IgD-negative memory B cell (primary cell): ENCODE data around the gene KRTAP10-4. TPM values are rescaled to one million over a fixed set of nuclear protein-coding genes. Genes with fewer than 3 reads are reported as not detected.
A peak's percentile ranks its signal among the peaks of the same experiment; 100 is the strongest.
"Not testable (repeated sequence)": the region's sequence is repeated elsewhere in the genome, so short reads cannot be mapped to it uniquely, and the experiment has no call there.

Experiments
- H3K27ac Mint-ChIP-seq, 3 donors: one replicate each; pipeline ENCODE4 v1.8.0; 2020 to 2022; ENCODE audit warnings: mild to moderate bottlenecking in 3 of 3, mixed read lengths in 3 of 3, moderate library complexity in 1 of 3
- H3K27me3 Mint-ChIP-seq: one replicate; pipeline ENCODE4 v1.8.0; 2021; ENCODE audit warnings: mixed read lengths
- H3K36me3 Mint-ChIP-seq: one replicate; pipeline ENCODE4 v1.8.0; 2020; ENCODE audit warnings: mild to moderate bottlenecking, mixed read lengths
- H3K4me1 Mint-ChIP-seq, 3 donors: one replicate each; pipeline ENCODE4 v1.8.0; 2020 to 2022; ENCODE audit warnings: mixed read lengths in 3 of 3, mild to moderate bottlenecking in 1 of 3
- H3K4me3 Mint-ChIP-seq, 4 donors: one replicate each; pipeline ENCODE4 v1.8.0; 2020 to 2022; ENCODE audit warnings: mild to moderate bottlenecking in 4 of 4, mixed read lengths in 4 of 4, moderate library complexity in 3 of 4
- H3K9me3 Mint-ChIP-seq, 3 donors: one replicate each; pipeline ENCODE4 v1.8.0; 2020 to 2021; ENCODE audit warnings: mixed read lengths in 3 of 3, mild to moderate bottlenecking in 1 of 3
- polyA plus RNA-seq: library from polyadenylated mRNA; unstranded; fragments of 300-500 nt; fragmentation: Illumina TruSeq; gene quantifications from one replicate; pipeline ENCODE4 v1.2.3, GENCODE V29; 2021

The KRTAP10-4 gene
- polyA plus RNA-seq, 1 donor from 2014 or later: not detected

DNA sequence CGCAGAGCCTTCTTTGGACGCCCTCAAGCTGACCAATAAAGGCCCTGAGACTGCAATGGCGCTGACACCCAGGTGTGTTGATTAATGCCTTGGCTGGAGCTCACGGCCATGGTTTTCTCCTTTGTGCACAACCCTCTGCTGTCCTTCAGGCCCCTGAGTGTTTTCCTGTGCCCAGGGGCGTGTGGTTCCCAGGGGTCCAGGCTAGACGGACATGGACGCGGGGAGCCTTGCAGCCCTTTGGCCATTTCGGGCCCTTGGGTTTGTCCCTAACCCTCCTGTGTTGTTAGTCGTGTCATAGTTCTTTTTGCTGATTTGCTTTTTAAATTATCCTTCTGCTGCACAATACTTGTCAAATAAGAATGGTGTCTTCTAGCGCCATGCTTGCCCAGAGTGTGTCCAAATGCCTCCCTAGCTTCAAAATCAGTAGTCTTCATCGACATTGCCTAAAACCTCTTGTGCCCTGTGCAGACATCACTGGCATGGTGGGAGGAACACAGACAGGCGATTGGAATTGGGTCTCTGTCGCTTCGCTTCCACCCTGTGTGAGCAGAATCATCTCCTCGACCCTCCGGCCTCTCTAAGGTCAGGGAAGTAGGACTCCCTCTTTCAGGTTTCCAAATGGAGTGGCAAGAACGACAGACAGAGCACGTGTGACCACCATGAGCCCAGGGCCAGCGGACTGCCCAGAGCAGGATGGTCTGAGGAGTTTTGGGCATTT, 1.9 kb downstream of the KRTAP10-4 start:
- H3K9me3 Mint-ChIP-seq: peaks cover 4 to 23% (median 16%) of the 10 kb centered on the region in 3 donors
- peaks cover 6% of the 10 kb centered on the region for H3K36me3 Mint-ChIP-seq
- peak overlapping the region in 1 of 3 donors; percentile 35 for H3K27ac Mint-ChIP-seq
- peaks cover 0 to 2% (median 1%) of the 10 kb centered on the region in 3 donors for H3K4me1 Mint-ChIP-seq
- peak overlapping the region in 1 of 4 donors; percentile 73 for H3K4me3 Mint-ChIP-seq
- H3K27me3 Mint-ChIP-seq: peaks cover 15% of the 10 kb centered on the region

DNA sequence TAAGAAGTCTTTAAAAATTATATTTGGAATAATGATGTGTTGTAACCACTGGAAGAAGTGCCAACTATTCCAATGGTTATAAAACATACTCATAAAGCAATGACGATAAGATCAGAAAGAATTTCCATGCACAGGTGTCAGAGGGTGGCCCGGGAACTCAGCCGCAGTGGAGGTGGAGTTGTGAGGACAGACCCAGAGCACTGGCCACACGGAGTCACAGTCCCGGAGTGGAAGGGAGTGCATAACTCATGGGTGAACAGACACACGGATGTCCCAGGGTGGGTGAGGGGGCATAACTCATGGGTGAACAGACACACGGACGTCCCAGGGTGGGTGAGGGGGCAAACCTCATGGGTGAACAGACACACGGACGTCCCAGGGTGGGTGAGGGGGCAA, 2.5 kb downstream of the KRTAP10-4 start:
- Mint-ChIP-seq H3K4me3 (no peak overlapping the region), H3K27ac (peak overlapping the region in 1 of 3 donors; percentile 35), H3K9me3 (peaks cover 4 to 25% (median 19%) of the 10 kb centered on the region in 3 donors), H3K36me3 (peaks cover 9% of the 10 kb centered on the region), H3K27me3 (peaks cover 15% of the 10 kb centered on the region), H3K4me1 (peaks cover 0 to 2% (median 1%) of the 10 kb centered on the region in 3 donors)

DNA sequence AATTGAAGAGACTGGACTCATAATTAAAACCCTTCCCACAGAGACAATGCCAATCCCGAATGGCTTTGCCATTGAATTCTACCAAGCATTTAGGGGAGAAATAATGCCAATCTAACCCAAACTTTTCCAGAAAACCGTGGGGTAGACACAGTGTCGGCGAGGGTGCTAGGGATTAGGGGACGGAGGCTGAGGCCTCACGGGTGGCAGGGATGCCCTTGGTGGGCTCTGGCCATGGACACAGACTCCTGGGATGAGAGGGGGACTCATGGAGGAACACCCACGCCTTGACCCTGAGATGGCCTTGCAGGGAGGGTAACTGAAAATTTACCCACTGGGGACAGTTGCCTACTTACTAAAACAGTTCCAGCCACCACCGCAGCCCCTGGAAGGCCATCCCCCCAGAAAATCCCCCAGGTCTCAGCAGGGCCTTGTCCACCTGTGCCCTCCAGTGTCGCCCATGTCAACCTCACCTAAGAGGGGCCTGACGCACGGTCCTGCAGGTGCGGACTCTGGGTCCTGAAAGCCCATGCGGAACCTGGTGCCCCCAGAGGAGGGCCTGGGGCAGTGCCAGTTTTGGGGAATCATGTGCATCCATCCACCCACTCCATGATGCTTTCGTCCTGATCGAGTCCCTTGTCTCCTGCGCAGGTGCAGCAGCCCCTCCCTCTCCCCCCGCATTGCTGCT, 5.0 kb downstream of the KRTAP10-4 start:
- Mint-ChIP-seq H3K27me3 (peaks cover 17% of the 10 kb centered on the region), H3K9me3 (peaks cover 4 to 30% (median 19%) of the 10 kb centered on the region in 3 donors), H3K27ac (no peak overlapping the region), H3K4me1 (peaks cover 0 to 2% (median 1%) of the 10 kb centered on the region in 3 donors), H3K36me3 (peaks cover 7% of the 10 kb centered on the region), H3K4me3 (no peak overlapping the region)

DNA sequence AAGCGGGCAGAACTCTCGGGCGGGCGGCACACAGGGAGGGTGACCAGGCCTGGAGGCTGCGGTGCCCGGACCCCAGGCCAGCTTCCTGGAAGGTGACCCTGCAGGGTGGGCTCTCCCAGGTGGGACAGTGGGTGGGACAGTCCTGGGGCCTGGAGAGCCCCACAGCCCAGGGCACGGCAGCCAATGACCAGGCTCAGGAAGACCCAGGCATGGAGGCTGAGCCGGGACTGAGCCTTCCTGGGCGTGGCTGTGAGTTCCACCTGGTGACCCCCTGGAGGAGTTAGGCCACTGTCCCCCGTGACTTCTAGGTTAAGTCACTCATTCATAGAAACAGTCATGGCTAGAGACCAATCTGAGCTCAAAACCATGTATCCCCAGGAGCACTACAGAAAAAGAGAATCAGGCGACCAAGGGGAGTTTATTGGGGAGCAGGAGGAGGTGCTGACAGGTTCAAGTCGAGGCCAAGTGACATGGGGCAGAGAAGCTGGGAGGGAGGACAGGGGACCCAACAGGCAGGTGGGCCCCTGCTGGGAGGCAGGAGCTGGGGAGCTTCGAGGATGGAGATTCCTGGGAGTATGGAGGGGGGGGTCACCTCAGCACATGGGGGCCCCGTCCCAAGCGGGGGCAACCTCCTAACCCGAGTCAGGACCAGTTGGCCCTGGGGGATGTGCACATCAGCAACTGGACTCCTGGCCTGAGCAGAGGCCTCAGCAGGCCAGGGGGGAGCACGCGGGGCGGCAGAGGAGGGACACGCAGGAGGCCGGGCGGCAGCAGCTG, 5.7 kb downstream of the KRTAP10-4 start:
- Mint-ChIP-seq H3K9me3 (peaks cover 4 to 30% (median 19%) of the 10 kb centered on the region in 3 donors), H3K4me1 (peaks cover 0 to 2% (median 1%) of the 10 kb centered on the region in 3 donors), H3K36me3 (peaks cover 7% of the 10 kb centered on the region), H3K27ac (no peak overlapping the region), H3K4me3 (peak overlapping the region in 2 of 4 donors; percentile 17 to 32), H3K27me3 (peaks cover 17% of the 10 kb centered on the region)

DNA sequence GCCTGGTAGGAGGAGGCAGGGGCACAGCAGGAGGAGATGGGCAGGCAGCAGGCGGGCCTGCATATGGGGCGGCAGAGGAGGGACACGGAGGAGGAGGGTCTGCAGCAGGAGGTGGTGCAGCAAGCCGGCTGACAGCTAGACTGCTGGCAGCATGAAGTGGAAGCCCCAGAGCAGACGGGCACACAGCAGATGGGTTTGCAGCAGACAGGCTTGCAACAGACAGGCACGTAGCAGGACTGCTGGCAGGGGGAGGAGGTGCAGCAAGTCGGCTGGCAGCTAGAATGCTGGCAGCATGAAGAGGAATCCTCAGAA, 6.3 kb downstream of the KRTAP10-4 start:
- no peak overlapping the region for H3K27ac Mint-ChIP-seq
- H3K4me1 Mint-ChIP-seq: peaks cover 0 to 2% (median 1%) of the 10 kb centered on the region in 3 donors
- H3K36me3 Mint-ChIP-seq: peaks cover 7% of the 10 kb centered on the region
- H3K9me3 Mint-ChIP-seq: peaks cover 4 to 30% (median 19%) of the 10 kb centered on the region in 3 donors
- peaks cover 13% of the 10 kb centered on the region for H3K27me3 Mint-ChIP-seq
- peak overlapping the region in 1 of 4 donors; percentile 32 for H3K4me3 Mint-ChIP-seq

DNA sequence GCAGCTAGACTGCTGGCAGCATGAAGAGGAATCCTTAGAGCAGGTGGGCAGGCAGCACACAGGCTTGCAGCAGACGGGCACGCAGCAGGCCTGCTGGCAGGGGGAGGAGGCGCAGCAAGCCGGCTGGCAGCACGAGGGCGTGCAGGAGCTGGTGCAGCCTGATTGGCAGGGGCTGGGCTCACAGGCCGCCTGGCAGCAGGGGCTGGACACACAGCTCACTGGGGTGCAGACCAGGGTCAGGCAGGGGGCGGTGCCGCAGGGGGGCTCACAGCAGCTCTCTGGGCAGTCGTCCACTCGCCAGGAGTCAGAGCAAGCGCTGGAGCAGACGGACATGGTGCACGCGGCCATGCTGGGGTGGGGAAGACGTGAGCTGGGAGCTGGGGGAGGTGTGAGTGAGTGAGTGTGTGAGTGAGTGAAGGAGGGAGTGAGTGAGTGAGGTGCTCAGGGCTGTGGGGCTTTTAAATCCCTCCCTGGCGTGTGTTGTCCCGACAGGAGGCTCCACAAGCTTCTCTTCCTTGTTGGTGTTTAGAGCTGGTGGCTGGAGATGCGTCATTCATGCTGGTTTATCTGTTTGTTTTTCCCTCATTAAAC, 6.8 kb downstream of the KRTAP10-4 start, which contains the start of gene KRTAP10-5:
KRTAP10-5 (minus strand) TSS at position 374 of the 591 bp plus-strand sequence; CDS start at position 348, 26 bp downstream.
- Mint-ChIP-seq H3K9me3 (peaks cover 4 to 30% (median 19%) of the 10 kb centered on the region in 3 donors), H3K4me3 (peak within 1 kb of the TSS in 1 of 4 donors; percentile 32), H3K27me3 (peaks cover 12% of the 10 kb centered on the region)
- not testable (repeated sequence) for H3K4me1 Mint-ChIP-seq, H3K27ac Mint-ChIP-seq, H3K36me3 Mint-ChIP-seq

DNA sequence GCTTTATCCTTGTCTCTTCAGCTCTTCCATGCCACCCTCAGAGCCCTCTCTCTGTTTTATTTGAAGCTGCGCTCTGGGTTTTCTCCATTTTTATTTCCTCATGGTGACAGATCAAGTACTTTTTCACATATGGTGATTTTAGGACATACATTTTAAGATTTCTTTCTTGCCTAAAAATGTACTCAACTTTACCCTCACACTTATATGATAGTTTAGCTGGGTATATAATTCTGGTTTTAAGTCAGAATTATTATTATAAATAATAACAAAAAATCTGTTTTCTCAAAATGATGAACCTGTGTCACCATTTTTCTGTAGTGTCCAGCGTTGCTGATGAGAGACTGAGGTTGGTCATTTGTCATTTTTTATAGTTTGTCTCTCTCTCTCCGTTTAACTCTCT, 7.6 kb downstream of the KRTAP10-4 start:
- Mint-ChIP-seq H3K27ac (no peak overlapping the region), H3K27me3 (peaks cover 14% of the 10 kb centered on the region), H3K4me1 (peaks cover 0 to 2% (median 0%) of the 10 kb centered on the region in 3 donors), H3K9me3 (peaks cover 4 to 30% (median 22%) of the 10 kb centered on the region in 3 donors), H3K4me3 (no peak overlapping the region), H3K36me3 (peaks cover 7% of the 10 kb centered on the region)

DNA sequence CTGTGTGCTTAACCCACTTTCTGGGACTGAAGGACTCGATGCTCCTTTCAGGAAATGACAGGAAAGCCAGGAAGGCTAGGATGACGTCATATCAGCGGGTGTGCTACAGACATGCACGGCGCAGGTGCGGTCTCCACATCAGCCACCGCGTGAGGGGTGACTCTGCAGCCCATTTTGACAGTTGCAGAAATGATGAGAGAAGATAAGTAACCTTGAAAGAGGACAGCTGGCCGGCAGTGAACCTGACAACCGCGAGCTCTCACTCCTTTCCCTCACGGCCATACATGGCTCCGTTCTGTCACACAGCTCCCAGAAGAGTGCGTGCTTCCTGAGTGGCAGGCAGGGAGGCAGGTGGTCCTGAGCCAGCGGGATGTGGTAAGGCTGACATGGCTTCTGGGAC, 8.5 kb downstream of the KRTAP10-4 start:
- H3K9me3 Mint-ChIP-seq: peaks cover 1 to 26% (median 24%) of the 10 kb centered on the region in 3 donors
- H3K4me1 Mint-ChIP-seq: peaks cover 0 to 2% (median 0%) of the 10 kb centered on the region in 3 donors
- H3K27ac Mint-ChIP-seq: no peak overlapping the region
- peaks cover 7% of the 10 kb centered on the region for H3K36me3 Mint-ChIP-seq
- H3K27me3 Mint-ChIP-seq: peaks cover 21% of the 10 kb centered on the region
- H3K4me3 Mint-ChIP-seq: no peak overlapping the region

DNA sequence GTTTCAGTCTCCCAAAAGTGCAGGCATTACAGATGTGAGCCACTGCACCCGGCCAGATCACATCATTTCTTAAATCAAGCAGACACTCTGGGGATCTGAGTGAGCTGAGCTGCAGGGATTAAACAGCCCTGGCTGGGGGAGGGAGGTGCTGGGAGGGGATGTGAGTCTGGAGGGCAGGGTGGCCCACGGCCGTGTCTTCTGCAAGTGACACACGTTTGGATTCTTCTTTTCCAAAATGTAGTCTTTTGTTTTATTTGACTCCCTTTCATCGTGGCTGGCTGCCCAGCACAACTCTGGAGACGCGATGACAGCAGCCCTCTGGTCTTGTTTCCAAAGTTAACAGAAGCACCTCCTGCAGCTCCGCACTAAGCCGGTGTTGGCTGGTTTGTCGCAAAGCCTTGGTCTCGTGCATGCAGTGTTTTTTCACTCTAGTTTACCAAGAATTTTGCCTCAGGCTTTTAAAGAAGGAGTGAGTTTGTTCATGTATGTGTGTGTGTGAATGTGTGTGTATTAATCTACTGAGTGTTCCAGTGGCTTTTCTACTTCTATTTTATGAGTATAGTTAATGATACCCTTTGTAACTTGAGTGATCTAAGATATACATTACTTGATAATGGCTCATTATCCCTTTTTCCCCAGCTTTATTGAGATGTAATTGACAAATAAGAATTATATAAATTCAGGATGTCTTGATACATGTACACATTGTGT, 9.7 kb downstream of the KRTAP10-4 start:
- Mint-ChIP-seq H3K4me3 (peak overlapping the region in 1 of 4 donors; percentile 70), H3K36me3 (peaks cover 4% of the 10 kb centered on the region), H3K27me3 (peaks cover 23% of the 10 kb centered on the region), H3K9me3 (peaks cover 0 to 17% (median 16%) of the 10 kb centered on the region in 3 donors), H3K27ac (no peak overlapping the region), H3K4me1 (peaks cover 0 to 2% (median 0%) of the 10 kb centered on the region in 3 donors)

DNA sequence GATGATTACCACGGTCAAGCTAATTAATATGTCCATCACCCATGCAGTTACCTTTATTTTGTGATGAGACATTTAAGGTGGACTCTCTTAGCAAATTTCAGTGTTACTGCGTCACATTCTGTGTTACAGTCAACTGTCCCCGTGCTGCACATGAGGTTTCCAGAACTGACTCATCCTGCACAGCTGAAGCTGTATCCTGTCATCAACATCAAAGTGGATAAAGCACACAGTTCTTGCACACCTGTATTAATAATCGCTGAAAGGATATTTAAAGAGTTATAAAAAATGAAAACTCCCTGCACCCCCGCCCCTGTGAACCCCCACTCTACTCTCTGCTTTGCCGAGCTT, 10.2 kb downstream of the KRTAP10-4 start:
- H3K4me3 Mint-ChIP-seq: no peak overlapping the region

DNA sequence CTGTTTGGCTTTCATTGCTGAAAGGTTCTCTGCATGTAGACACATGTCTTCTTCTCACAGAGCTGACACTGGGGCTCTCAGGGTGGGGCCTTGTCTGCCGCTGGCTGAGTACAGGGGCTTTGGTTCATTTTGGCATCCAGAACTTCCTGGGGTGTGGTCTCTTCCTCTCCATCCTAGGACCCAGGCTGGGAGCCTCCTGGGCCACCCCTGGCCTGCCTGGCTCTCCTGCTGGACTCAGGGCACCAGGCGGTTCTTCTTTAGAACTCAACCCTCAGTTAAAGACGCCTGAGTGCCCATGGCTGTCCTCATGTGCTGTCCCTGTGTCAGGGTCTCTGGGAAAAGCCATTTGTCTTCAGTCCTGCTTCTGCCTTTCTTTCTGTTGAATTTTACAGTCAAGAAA, 12.4 kb downstream of the KRTAP10-4 start:
- H3K4me3 Mint-ChIP-seq: no peak overlapping the region
- peaks cover 30% of the 10 kb centered on the region for H3K27me3 Mint-ChIP-seq
- H3K27ac Mint-ChIP-seq: no peak overlapping the region
- peaks cover 0 to 14% (median 10%) of the 10 kb centered on the region in 3 donors for H3K9me3 Mint-ChIP-seq
- H3K36me3 Mint-ChIP-seq: no peaks in the 10 kb centered on the region
- no peaks in the 10 kb centered on the region for H3K4me1 Mint-ChIP-seq

More for the DNA sequence above, 10.2 kb downstream of the KRTAP10-4 start:
- peaks cover 23% of the 10 kb centered on the region for H3K27me3 Mint-ChIP-seq
- peaks cover 0 to 2% (median 0%) of the 10 kb centered on the region in 3 donors for H3K4me1 Mint-ChIP-seq
- peaks cover 0 to 17% (median 15%) of the 10 kb centered on the region in 3 donors for H3K9me3 Mint-ChIP-seq
- no peak overlapping the region for H3K27ac Mint-ChIP-seq
- peaks cover 4% of the 10 kb centered on the region for H3K36me3 Mint-ChIP-seq

DNA sequence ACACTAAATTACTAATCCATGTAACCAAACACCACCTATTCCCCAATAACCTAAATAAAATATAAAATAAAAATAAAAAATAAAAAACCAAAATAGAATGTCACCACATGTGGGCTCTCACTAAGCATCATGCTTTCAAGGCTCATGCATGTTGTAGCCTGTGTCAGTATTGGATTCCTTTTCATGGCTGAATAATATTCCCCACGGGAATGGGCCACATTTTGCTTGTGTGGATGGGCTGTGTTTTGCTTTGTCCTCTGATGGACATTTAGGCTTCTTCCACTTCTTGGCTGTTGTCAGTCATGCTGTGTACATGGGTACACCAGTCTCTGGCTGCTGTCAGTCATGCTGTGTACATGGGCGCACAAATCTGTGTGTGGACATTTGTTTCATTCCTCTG, 15.6 kb downstream of the KRTAP10-4 start:
- Mint-ChIP-seq H3K4me1 (no peaks in the 10 kb centered on the region), H3K27ac (no peak overlapping the region), H3K27me3 (peaks cover 25% of the 10 kb centered on the region), H3K36me3 (no peaks in the 10 kb centered on the region), H3K4me3 (no peak overlapping the region), H3K9me3 (peaks cover 0 to 7% (median 0%) of the 10 kb centered on the region in 3 donors)

DNA sequence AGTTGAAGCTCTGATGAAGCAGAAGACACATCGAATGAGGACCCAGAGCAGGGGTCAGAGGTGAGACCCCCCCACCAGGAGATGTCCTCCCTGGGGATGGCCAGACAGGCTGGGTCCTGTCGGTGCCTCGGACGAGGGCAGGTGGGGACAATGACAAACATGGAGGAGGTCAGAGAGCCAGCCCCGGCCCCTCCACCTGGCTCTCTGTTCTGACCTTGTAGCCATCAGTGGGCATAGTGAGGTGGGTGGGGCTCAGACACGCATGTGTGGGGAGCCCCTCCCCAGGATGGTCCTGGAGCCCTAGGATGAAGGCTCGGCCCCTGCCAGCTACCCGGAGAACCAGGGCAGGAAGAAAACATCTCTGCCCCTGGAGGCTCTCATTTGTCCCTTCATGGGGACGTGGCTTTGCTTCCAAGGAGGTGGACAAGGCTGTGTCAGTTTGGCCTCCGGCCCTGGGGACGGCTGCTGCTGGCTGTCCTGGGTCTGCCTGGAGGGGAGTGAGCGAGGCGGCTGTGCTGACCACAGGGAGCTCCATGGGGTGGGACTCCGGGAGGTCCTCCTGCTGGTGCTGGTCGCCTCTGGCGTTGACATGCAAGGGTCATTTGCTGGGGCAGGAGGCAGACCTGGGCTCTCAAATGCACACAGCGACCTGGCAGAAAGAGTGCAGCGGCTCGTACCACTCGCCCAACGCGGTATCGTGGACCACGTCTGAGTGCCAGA, 16.2 kb downstream of the KRTAP10-4 start:
- peaks cover 25% of the 10 kb centered on the region for H3K27me3 Mint-ChIP-seq
- no peaks in the 10 kb centered on the region for H3K4me1 Mint-ChIP-seq
- no peak overlapping the region for H3K4me3 Mint-ChIP-seq
- H3K36me3 Mint-ChIP-seq: no peaks in the 10 kb centered on the region
- H3K9me3 Mint-ChIP-seq: peaks cover 0 to 7% (median 0%) of the 10 kb centered on the region in 3 donors
- no peak overlapping the region for H3K27ac Mint-ChIP-seq
